Measurements from ENCODE around the gene REPS2.
A peak's percentile ranks its signal among the peaks of the same experiment; 100 is the strongest.
"Not testable (repeated sequence)": the region's sequence is repeated elsewhere in the genome, so short reads cannot be mapped to it uniquely, and the experiment has no call there.

Gene REPS2

GRCh38 chrX:16934185-16934584 is 12.3 kb upstream of the REPS2 start:
- H3K36me3 Mint-ChIP-seq (ENCODE audit: low read depth) = no peaks in the 10 kb centered on the region

DNA sequence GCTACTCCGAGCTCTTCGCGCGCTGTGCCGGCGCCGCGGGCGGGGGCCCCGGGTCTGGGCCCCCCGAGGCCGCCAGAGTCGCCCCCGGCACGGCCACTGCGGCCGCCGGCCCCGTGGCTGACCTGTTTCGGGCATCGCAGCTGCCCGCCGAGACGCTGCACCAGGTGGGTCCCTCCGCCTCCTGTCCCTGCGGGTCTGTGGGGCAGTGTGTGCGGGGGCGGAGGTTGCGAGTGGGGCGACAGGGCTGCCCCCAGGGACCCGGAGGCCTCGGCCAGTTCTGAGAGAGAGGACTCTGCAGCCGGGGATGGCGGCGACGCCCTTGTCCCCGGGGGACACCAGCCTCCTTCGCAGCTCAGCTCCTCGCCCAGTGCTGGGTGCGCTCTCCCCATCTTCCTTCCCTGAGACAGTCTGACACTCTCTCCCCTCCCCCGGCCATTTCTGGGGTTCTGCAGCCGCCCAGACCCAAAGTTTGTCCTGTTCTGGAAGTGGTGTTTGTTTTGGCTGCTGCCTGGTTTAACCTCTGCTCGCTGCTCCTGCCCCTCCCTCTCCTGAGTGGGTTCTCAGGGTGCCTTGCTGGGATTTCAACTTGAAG is 609 bp downstream of the REPS2 start:
- Mint-ChIP-seq H3K27me3 (ENCODE audit: low read depth) (peaks cover 24% of the 10 kb centered on the region), H3K36me3 (ENCODE audit: low read depth) (no peaks in the 10 kb centered on the region), H3K9me3 (no peaks in the 10 kb centered on the region), H3K4me3 (peak overlapping the region; percentile 80), H3K27ac (no peak overlapping the region), H3K4me1 (ENCODE audit: low read depth) (peaks cover 3% of the 10 kb centered on the region)
- DNase-seq (ENCODE audit: low spot score) = no peak

More at GRCh38 chrX:16934185-16934584, 12.3 kb upstream of the REPS2 start:
- Mint-ChIP-seq H3K4me3 (no peak overlapping the region), H3K4me1 (ENCODE audit: low read depth) (no peaks in the 10 kb centered on the region), H3K27me3 (ENCODE audit: low read depth) (no peaks in the 10 kb centered on the region), H3K27ac (no peak overlapping the region), H3K9me3 (no peaks in the 10 kb centered on the region)
- no peak for DNase-seq (ENCODE audit: low spot score)

- no peaks in the 10 kb centered on the region for H3K9me3 Mint-ChIP-seq
- H3K4me3 Mint-ChIP-seq = no peak overlapping the region
- H3K27ac Mint-ChIP-seq = no peak overlapping the region
- no peaks in the 10 kb centered on the region for H3K36me3 Mint-ChIP-seq (ENCODE audit: low read depth)
- peaks cover 3% of the 10 kb centered on the region for H3K4me1 Mint-ChIP-seq (ENCODE audit: low read depth)
- DNase-seq (ENCODE audit: low spot score) = no peak
- H3K27me3 Mint-ChIP-seq (ENCODE audit: low read depth) = peaks cover 23% of the 10 kb centered on the region
Measured at GRCh38 chrX:16950423-16950822, 4.0 kb downstream of the REPS2 start.

DNA sequence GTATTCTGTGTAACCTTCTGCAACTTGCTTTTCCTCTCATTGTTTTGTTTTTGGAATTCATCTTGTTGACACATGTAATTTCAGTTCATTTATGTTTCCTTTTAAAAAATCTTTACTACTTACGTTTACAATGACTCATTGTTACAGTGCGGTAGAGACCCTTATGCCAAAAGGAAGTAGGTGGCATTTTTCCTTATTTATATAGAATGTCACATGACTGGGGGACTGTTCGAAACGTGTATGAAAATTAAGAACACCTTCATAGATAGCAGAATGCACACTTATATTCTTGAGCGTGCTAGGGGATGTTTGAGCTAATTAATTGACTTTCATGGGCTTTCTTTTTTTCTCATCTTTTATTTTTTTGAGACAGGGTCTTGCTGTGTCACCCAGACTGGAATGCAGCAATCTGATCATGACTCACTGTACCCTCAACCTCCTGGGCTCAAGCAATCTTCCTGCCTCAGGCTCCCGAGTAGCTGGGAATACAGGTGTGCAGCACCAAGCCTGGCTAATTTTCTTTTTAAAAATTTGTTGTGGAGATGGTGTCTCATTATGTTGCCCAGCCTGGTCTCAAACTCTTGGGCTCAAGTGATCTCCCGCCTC is 7.3 kb downstream of the REPS2 start:
- Mint-ChIP-seq H3K9me3 (no peaks in the 10 kb centered on the region), H3K36me3 (ENCODE audit: low read depth) (no peaks in the 10 kb centered on the region), H3K4me3 (no peak overlapping the region), H3K4me1 (ENCODE audit: low read depth) (peaks cover 3% of the 10 kb centered on the region), H3K27ac (no peak overlapping the region), H3K27me3 (ENCODE audit: low read depth) (peaks cover 9% of the 10 kb centered on the region)
- DNase-seq (ENCODE audit: low spot score) = no peak

DNA sequence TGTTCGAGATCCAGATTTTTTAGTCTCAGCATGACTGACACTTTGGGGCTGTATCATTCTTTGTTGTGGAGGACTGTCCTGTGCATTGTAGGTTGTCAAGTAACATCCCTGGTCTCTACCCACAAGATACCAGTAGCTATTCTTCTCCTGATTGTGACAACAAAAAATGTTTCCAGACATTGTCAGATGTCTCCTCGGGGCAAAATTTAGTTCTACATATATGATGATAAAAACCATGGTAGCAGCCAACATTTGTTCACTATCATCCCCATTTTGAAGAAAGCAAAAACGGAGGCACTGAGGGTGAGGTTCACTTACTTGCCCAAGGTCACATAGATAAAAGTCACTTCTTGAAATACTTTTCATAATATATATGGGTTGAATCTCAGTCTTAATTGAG is 11.3 kb downstream of the REPS2 start:
- no peak overlapping the region for H3K4me3 Mint-ChIP-seq
- no peak for DNase-seq (ENCODE audit: low spot score)
- H3K9me3 Mint-ChIP-seq = no peaks in the 10 kb centered on the region
- H3K27me3 Mint-ChIP-seq (ENCODE audit: low read depth) = no peaks in the 10 kb centered on the region
- H3K4me1 Mint-ChIP-seq (ENCODE audit: low read depth) = peaks cover 3% of the 10 kb centered on the region
- no peak overlapping the region for H3K27ac Mint-ChIP-seq
- no peaks in the 10 kb centered on the region for H3K36me3 Mint-ChIP-seq (ENCODE audit: low read depth)

- no peak for DNase-seq (ENCODE audit: low spot score)
- Mint-ChIP-seq H3K4me1 (ENCODE audit: low read depth) (peaks cover 3% of the 10 kb centered on the region), H3K4me3 (no peak overlapping the region), H3K9me3 (no peaks in the 10 kb centered on the region), H3K27ac (no peak overlapping the region), H3K27me3 (ENCODE audit: low read depth) (no peaks in the 10 kb centered on the region), H3K36me3 (ENCODE audit: low read depth) (no peaks in the 10 kb centered on the region)
Measured at GRCh38 chrX:16958356-16958755, 11.9 kb downstream of the REPS2 start.

GRCh38 chrX:16962661-16963060 is 16.2 kb downstream of the REPS2 start:
- DNase-seq (ENCODE audit: low spot score); H3K4me1 Mint-ChIP-seq (ENCODE audit: low read depth); H3K27me3 Mint-ChIP-seq (ENCODE audit: low read depth); H3K4me3 Mint-ChIP-seq; H3K36me3 Mint-ChIP-seq (ENCODE audit: low read depth); H3K27ac Mint-ChIP-seq; H3K9me3 Mint-ChIP-seq: not testable (repeated sequence)

GRCh38 chrX:16963216-16963615 is 16.8 kb downstream of the REPS2 start:
- Mint-ChIP-seq H3K36me3 (ENCODE audit: low read depth) (no peaks in the 10 kb centered on the region), H3K27ac (no peak overlapping the region), H3K4me1 (ENCODE audit: low read depth) (no peaks in the 10 kb centered on the region), H3K27me3 (ENCODE audit: low read depth) (no peaks in the 10 kb centered on the region), H3K9me3 (no peaks in the 10 kb centered on the region), H3K4me3 (no peak overlapping the region)
- no peak for DNase-seq (ENCODE audit: low spot score)

- H3K36me3 Mint-ChIP-seq (ENCODE audit: low read depth); H3K27me3 Mint-ChIP-seq (ENCODE audit: low read depth); H3K4me3 Mint-ChIP-seq; H3K27ac Mint-ChIP-seq; DNase-seq (ENCODE audit: low spot score); H3K4me1 Mint-ChIP-seq (ENCODE audit: low read depth); H3K9me3 Mint-ChIP-seq: not testable (repeated sequence)
Measured at GRCh38 chrX:16964976-16965375, 18.5 kb downstream of the REPS2 start.

DNA sequence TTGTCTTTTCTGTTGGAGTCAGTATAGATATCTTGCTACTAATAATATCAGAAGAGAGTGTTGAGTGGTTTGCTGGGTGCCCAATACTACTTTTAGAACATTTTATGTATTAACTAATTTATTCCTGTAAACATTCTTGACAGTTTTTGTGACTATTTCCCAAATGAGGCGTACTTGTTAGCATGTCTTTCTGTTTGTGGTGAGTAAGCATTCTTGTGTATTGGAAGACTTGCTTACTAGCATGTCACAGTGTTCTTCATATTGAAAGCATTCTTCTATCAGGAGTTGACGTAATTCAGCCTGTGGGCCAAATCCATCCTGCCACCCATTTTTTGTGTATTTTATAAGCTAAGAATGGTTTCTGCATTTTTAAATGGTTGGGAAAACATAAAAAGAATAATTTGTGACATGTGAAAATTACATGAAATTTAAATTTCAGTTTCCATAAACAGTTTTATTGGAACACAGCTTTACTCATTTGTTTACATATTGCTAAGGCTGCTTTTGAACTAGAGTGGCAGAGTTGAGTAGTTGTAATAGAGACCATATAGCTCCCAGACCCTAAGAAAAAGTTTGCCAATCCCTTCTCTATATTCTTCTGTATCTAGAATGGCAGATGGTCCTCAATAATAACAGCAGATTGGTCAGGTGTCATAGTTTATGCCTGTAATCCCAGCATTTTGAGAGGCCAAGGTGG is 20.4 kb downstream of the REPS2 start:
- no peak overlapping the region for H3K4me3 Mint-ChIP-seq
- H3K27ac Mint-ChIP-seq = no peak overlapping the region
- no peaks in the 10 kb centered on the region for H3K4me1 Mint-ChIP-seq (ENCODE audit: low read depth)
- H3K27me3 Mint-ChIP-seq (ENCODE audit: low read depth) = no peaks in the 10 kb centered on the region
- no peaks in the 10 kb centered on the region for H3K9me3 Mint-ChIP-seq
- no peak for DNase-seq (ENCODE audit: low spot score)
- no peaks in the 10 kb centered on the region for H3K36me3 Mint-ChIP-seq (ENCODE audit: low read depth)

DNA sequence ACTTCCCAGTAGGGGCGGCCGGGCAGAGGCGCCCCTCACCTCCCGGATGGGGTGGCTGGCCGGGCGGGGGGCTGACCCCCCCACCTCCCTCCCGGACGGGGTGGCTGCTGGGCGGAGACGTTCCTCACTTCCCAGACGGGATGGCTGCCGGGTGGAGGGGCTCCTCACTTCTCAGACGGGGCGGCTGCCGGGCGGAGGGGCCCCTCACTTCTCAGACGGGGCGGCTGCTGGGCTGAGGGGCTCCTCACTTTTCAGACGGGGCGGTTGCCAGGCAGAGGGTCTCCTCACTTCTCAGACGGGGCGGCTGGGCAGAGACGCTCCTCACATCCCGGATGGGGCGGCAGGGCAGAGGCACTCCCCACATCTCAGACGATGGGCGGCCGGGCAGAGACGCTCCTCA is 22.3 kb downstream of the REPS2 start:
- not testable (repeated sequence) for DNase-seq (ENCODE audit: low spot score); H3K27ac Mint-ChIP-seq; H3K27me3 Mint-ChIP-seq (ENCODE audit: low read depth); H3K4me1 Mint-ChIP-seq (ENCODE audit: low read depth); H3K36me3 Mint-ChIP-seq (ENCODE audit: low read depth); H3K9me3 Mint-ChIP-seq; H3K4me3 Mint-ChIP-seq

DNA sequence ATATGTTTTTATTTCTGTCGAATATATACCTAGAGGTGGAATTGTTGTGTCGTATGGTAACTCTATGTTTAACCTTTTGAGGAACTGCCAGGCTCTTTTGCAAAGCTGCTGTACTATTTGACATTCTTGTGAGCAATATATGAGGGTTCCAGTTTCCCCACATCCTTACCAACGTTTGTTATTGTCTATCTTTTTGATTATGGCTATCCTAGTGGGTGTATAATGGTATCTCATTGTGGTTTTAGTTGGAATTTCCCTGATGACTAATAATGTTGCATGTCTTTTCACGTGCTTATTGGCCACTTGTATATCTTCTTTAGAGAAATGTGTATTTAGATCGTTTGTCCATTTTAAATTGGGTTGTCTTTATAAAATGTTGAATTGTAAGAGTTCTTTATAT is 24.5 kb downstream of the REPS2 start:
- Mint-ChIP-seq H3K27me3 (ENCODE audit: low read depth) (no peaks in the 10 kb centered on the region), H3K27ac (no peak overlapping the region), H3K9me3 (no peaks in the 10 kb centered on the region), H3K36me3 (ENCODE audit: low read depth) (no peaks in the 10 kb centered on the region), H3K4me3 (no peak overlapping the region), H3K4me1 (ENCODE audit: low read depth) (no peaks in the 10 kb centered on the region)
- DNase-seq (ENCODE audit: low spot score) = no peak

GRCh38 chrX:16971694-16972093 is 25.2 kb downstream of the REPS2 start:
- Mint-ChIP-seq H3K27me3 (ENCODE audit: low read depth) (no peaks in the 10 kb centered on the region), H3K9me3 (no peaks in the 10 kb centered on the region), H3K4me3 (no peak overlapping the region), H3K36me3 (ENCODE audit: low read depth) (no peaks in the 10 kb centered on the region), H3K27ac (no peak overlapping the region), H3K4me1 (ENCODE audit: low read depth) (no peaks in the 10 kb centered on the region)
- no peak for DNase-seq (ENCODE audit: low spot score)

DNA sequence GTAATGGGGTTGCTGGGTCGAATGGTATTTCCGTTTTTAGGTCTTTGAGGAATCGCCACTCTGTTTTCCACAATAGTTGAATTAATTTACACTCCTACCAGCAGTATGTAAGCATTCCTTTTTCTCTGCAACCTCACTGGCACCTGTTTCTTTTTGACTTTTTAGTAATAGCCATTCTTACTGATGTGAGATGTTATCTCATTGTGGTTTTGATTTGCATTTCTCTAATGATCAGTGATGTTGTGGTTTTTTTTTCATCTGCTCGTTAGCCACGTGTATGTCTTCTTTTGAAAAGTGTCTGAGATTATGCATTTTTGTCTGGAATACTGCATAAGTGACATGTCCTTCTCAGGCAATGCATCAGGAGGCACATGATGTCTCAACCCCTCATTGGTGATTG is 28.8 kb downstream of the REPS2 start:
- H3K36me3 Mint-ChIP-seq (ENCODE audit: low read depth) = no peaks in the 10 kb centered on the region
- no peak overlapping the region for H3K4me3 Mint-ChIP-seq
- DNase-seq (ENCODE audit: low spot score) = no peak
- H3K9me3 Mint-ChIP-seq = no peaks in the 10 kb centered on the region
- no peaks in the 10 kb centered on the region for H3K27me3 Mint-ChIP-seq (ENCODE audit: low read depth)
- no peaks in the 10 kb centered on the region for H3K4me1 Mint-ChIP-seq (ENCODE audit: low read depth)
- no peak overlapping the region for H3K27ac Mint-ChIP-seq

- Mint-ChIP-seq H3K4me1 (ENCODE audit: low read depth) (no peaks in the 10 kb centered on the region), H3K27me3 (ENCODE audit: low read depth) (no peaks in the 10 kb centered on the region), H3K4me3 (no peak overlapping the region), H3K36me3 (ENCODE audit: low read depth) (no peaks in the 10 kb centered on the region), H3K9me3 (no peaks in the 10 kb centered on the region), H3K27ac (no peak overlapping the region)
- DNase-seq (ENCODE audit: low spot score) = no peak
Measured at GRCh38 chrX:16977771-16978170, 31.3 kb downstream of the REPS2 start.
